Activated CD8-positive, alpha-beta T cell treated with anti-CD3 and anti-CD28 coated beads for 36 hours (primary cell): ENCODE results near the gene BCHE. TPM values are rescaled to one million over a fixed set of nuclear protein-coding genes. Genes with fewer than 3 reads are reported as not detected.

ENCODE experiments used
- ATAC-seq: fragments of 200-7000 bp; cut with Tn5 transposase; one replicate; pipeline ENCODE4 v1.10.0; 2021; ENCODE audit warnings: mild to moderate bottlenecking, moderate library complexity
- CTCF ChIA-PET: fragments of 350-600 bp; sonication (Branson Sonifier 250); formaldehyde crosslinking; loops from one replicate; lab custom pipeline; 2021; ENCODE audit warnings: antibody characterized with exemption; lab: Charles Lee
- POLR2A ChIA-PET: fragments of 350-600 bp; sonication (Branson Sonifier 250); formaldehyde crosslinking; loops from one replicate; lab custom pipeline; 2021; ENCODE audit warnings: antibody characterized with exemption; lab: Charles Lee
- DNase-seq: peaks from one replicate; pipeline ENCODE4 v3.0.0-alpha.2; 2020
- H3K27ac Mint-ChIP-seq: one replicate; pipeline ENCODE4 v1.8.0; 2021; ENCODE audit warnings: mild to moderate bottlenecking, mixed read lengths
- H3K27me3 Mint-ChIP-seq: one replicate; pipeline ENCODE4 v1.8.0; 2021; ENCODE audit warnings: mixed read lengths
- H3K36me3 Mint-ChIP-seq: one replicate; pipeline ENCODE4 v1.8.0; 2021; ENCODE audit warnings: low read depth, mixed read lengths
- H3K4me1 Mint-ChIP-seq: one replicate; pipeline ENCODE4 v1.8.0; 2021; ENCODE audit warnings: low read depth, mixed read lengths
- H3K4me3 Mint-ChIP-seq: one replicate; pipeline ENCODE4 v1.8.0; 2021; ENCODE audit warnings: mild to moderate bottlenecking, moderate library complexity, mixed read lengths
- H3K9me3 Mint-ChIP-seq: one replicate; pipeline ENCODE4 v1.8.0; 2021; ENCODE audit warnings: mixed read lengths
- intact Hi-C: fragments of 100-400 bp; cut with micrococcal nuclease; formaldehyde crosslinking; loops from one replicate; pipeline ENCODE4 v1.10.0; 2022
- total RNA-seq, 2 experiments: library from RNA; stranded (reverse); gene quantifications; one replicate each; pipeline ENCODE4 v1.2.3, GENCODE V29; 2021
- TF ChIP-seq, protein P1 (sequence below): fragments of 200-600 bp; IDR thresholded peaks from one replicate; pipeline ENCODE4 v1.8.0; 2022; ENCODE audit warnings: antibody characterized with exemption, mild to moderate bottlenecking

BCHE gene
- total RNA-seq, 2 experiments from 2014 or later, result not detected

DNA sequence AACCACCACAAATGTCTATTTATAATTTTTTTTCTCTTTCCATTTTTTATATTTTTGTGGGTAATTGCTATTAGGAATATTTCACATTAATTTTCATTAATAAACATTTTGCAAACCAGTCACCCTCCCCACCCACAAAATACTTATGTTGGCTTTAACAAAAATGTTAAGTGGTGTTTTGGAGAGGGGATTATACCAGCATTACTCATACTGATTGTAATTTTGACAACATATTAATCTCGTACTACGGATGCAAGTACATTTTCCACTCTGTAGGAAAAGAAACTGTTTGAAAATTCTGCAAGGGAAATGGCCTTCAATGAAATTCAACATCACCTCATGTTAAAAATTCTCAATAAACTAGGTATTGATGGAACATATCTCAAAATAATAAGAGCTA is 58.3 kb downstream of the BCHE start:
- ChIA-PET POLR2A (no interaction called here), CTCF (no interaction called here)
- no peak for ATAC-seq
- TF ChIP-seq, protein P1, sequence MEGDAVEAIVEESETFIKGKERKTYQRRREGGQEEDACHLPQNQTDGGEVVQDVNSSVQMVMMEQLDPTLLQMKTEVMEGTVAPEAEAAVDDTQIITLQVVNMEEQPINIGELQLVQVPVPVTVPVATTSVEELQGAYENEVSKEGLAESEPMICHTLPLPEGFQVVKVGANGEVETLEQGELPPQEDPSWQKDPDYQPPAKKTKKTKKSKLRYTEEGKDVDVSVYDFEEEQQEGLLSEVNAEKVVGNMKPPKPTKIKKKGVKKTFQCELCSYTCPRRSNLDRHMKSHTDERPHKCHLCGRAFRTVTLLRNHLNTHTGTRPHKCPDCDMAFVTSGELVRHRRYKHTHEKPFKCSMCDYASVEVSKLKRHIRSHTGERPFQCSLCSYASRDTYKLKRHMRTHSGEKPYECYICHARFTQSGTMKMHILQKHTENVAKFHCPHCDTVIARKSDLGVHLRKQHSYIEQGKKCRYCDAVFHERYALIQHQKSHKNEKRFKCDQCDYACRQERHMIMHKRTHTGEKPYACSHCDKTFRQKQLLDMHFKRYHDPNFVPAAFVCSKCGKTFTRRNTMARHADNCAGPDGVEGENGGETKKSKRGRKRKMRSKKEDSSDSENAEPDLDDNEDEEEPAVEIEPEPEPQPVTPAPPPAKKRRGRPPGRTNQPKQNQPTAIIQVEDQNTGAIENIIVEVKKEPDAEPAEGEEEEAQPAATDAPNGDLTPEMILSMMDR, result no peak
- DNase-seq, result no peak
- intact Hi-C loops, result no loop called here
- no peak overlapping the region for H3K4me3 Mint-ChIP-seq
- H3K27ac Mint-ChIP-seq, result no peak overlapping the region
- no peaks in the 10 kb centered on the region for H3K27me3 Mint-ChIP-seq
- no peaks in the 10 kb centered on the region for H3K4me1 Mint-ChIP-seq
- H3K9me3 Mint-ChIP-seq, result peaks cover 6% of the 10 kb centered on the region
- no peaks in the 10 kb centered on the region for H3K36me3 Mint-ChIP-seq

DNA sequence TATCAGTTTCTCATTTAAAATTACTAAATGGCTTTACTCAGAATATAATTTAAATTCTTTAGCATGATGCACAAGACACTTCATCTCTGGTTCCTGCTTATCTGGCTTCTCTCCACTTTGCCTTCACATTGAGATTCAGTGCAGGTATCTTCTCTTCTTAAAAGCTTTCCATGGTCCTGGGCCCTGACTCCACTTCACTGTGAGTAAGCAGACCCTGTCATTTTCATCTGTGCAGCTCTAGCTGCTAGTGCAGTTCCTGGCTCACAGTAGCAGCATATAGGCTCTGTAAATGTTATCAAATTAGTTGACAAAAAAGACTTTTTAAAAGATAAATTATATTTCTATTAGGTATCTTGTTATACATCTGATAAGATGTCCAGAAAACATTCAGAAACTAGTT is 58.8 kb downstream of the BCHE start:
- Mint-ChIP-seq H3K9me3 (peaks cover 6% of the 10 kb centered on the region), H3K4me3 (no peak overlapping the region), H3K27ac (no peak overlapping the region), H3K27me3 (no peaks in the 10 kb centered on the region), H3K36me3 (no peaks in the 10 kb centered on the region), H3K4me1 (no peaks in the 10 kb centered on the region)
- intact Hi-C loops, result no loop called here
- POLR2A ChIA-PET, result no interaction called here
- no peak for DNase-seq
- CTCF ChIA-PET, result no interaction called here
- ATAC-seq, result no peak
- TF ChIP-seq, protein P1, result no peak

DNA sequence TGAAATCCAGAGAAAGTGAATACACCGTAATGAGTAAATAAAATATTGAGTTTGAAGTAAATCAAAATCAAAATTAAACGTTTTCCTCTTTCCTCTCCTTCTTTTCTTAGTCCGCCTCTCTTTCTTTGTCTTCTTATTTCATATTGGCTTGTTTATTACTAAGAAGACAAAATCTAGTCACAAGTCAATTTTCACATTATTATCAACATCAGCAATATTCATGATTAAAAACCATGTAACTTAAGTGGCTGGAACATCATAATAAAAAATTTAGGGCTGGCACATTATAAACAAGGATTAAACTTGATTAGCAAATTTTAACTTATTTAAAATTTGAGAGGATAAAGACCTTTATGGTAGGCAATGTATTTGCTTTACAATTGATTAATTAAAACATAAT is 61.4 kb downstream of the BCHE start:
- intact Hi-C loops, result no loop called here
- H3K27ac Mint-ChIP-seq, result no peak overlapping the region
- CTCF ChIA-PET, result no interaction called here
- peaks cover 4% of the 10 kb centered on the region for H3K9me3 Mint-ChIP-seq
- H3K36me3 Mint-ChIP-seq, result no peaks in the 10 kb centered on the region
- no peaks in the 10 kb centered on the region for H3K4me1 Mint-ChIP-seq
- TF ChIP-seq, protein P1, result no peak
- ATAC-seq (no peak), DNase-seq (no peak)
- no peaks in the 10 kb centered on the region for H3K27me3 Mint-ChIP-seq
- H3K4me3 Mint-ChIP-seq, result no peak overlapping the region
- POLR2A ChIA-PET, result no interaction called here

DNA sequence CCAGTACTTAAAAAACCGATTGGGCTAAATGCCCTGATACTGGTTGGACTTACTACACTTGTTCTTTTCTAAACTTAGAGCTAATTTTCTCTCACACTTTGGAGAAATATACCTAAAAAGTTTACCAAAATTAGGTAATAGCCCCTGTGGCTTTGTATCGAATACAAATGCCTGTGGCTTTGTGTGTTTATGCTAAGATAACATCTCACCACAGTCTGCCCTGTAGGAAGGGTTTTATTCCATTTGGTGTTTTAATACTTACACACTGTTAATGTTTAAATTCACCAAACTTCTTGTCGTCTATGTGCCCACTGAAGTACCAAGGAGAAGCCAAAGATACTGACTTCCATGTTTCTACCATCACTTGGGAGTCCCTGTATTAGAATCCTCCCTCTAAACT is 66.4 kb downstream of the BCHE start:
- intact Hi-C loops, result no loop called here
- no peak overlapping the region for H3K27ac Mint-ChIP-seq
- no peaks in the 10 kb centered on the region for H3K4me1 Mint-ChIP-seq
- no peaks in the 10 kb centered on the region for H3K27me3 Mint-ChIP-seq
- CTCF ChIA-PET, result no interaction called here
- DNase-seq, result no peak
- POLR2A ChIA-PET, result no interaction called here
- ATAC-seq, result no peak
- TF ChIP-seq, protein P1, result no peak
- H3K9me3 Mint-ChIP-seq, result peaks cover 9% of the 10 kb centered on the region
- H3K4me3 Mint-ChIP-seq, result no peak overlapping the region
- no peaks in the 10 kb centered on the region for H3K36me3 Mint-ChIP-seq

DNA sequence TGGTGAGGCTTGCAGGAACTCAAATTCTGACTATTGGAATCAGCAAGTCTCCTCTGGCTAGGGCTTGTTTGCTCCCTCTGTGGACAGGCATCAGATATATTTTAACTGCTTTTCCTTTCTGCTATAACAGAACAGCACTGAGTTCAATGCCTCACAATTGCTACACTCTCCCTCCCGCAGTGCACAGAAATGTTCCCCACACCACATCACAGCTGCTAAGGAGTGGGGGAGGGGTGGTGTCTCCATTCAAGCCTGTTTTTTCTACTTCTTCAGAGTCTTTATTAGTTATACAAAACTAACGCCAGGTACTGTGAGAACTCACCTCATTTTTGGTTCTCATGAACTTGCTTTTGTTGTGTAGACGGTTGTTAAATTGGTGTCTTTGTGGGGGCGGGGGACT is 68.5 kb downstream of the BCHE start:
- H3K9me3 Mint-ChIP-seq, result peaks cover 10% of the 10 kb centered on the region
- POLR2A ChIA-PET, result no interaction called here
- no peak overlapping the region for H3K4me3 Mint-ChIP-seq
- no peak for ATAC-seq
- intact Hi-C loops, result no loop called here
- H3K27me3 Mint-ChIP-seq, result no peaks in the 10 kb centered on the region
- TF ChIP-seq, protein P1, result no peak
- no peak overlapping the region for H3K27ac Mint-ChIP-seq
- no peaks in the 10 kb centered on the region for H3K36me3 Mint-ChIP-seq
- DNase-seq, result no peak
- H3K4me1 Mint-ChIP-seq, result no peaks in the 10 kb centered on the region
- CTCF ChIA-PET, result no interaction called here
